CD4-positive, alpha-beta memory T cell (primary cell): Measurements from ENCODE around the gene SAPCD2. TPM values are rescaled to one million over a fixed set of nuclear protein-coding genes. Genes with fewer than 3 reads are reported as not detected.

ENCODE experiments used
- CTCF ChIA-PET: fragments of 350-600 bp; sonication (Branson Sonifier 250); formaldehyde crosslinking; loops from one replicate; lab custom pipeline; 2021; ENCODE audit warnings: inconsistent platforms; ENCODE audit not compliant: partially characterized antibody; lab: Charles Lee
- POLR2A ChIA-PET: fragments of 350-600 bp; sonication (Branson Sonifier 250); formaldehyde crosslinking; loops from one replicate; lab custom pipeline; 2021; ENCODE audit not compliant: partially characterized antibody; lab: Charles Lee
- DNase-seq, 5 donors: peaks; one replicate each; pipeline versions ENCODE4 v3.0.0 to v3.0.0-alpha.2; 2020 to 2022; ENCODE audit warnings: mixed read lengths in 1 of 5
- H3K27ac ChIP-seq: one replicate; pipeline ENCODE4 v1.7.0; 2013; ENCODE audit warnings: low read depth, low read length
- H3K27me3 ChIP-seq: 2 replicates; pipeline ENCODE4 v1.7.0; 2013; ENCODE audit warnings: mild to moderate bottlenecking, low read length, moderate library complexity; ENCODE audit not compliant: insufficient read depth
- H3K36me3 ChIP-seq: 2 replicates; pipeline ENCODE4 v1.7.0; 2013; ENCODE audit warnings: mild to moderate bottlenecking, low read length, moderate library complexity; ENCODE audit not compliant: insufficient read depth
- H3K4me1 ChIP-seq: 2 replicates; pipeline ENCODE4 v1.7.0; 2013; ENCODE audit warnings: mild to moderate bottlenecking, low read length, moderate library complexity; ENCODE audit not compliant: insufficient read depth
- H3K4me3 ChIP-seq, 2 donors: one replicate each; pipeline ENCODE4 v1.7.0; 2013; ENCODE audit warnings: low read length in 2 of 2, mild to moderate bottlenecking in 1 of 2
- H3K9me3 ChIP-seq, 2 donors: one replicate each; pipeline ENCODE4 v1.7.0; 2013; ENCODE audit warnings: low read length in 2 of 2, control low read depth in 1 of 2; ENCODE audit not compliant: control insufficient read depth in 1 of 2
- H3K27ac Mint-ChIP-seq, 7 donors: one replicate each; pipeline ENCODE4 v1.8.0; 2020 to 2021; ENCODE audit warnings: mixed read lengths in 7 of 7, mild to moderate bottlenecking in 6 of 7, inconsistent platforms in 3 of 7, moderate library complexity in 3 of 7
- H3K27me3 Mint-ChIP-seq, 2 donors: one replicate each; pipeline ENCODE4 v1.8.0; 2020 to 2021; ENCODE audit warnings: mixed read lengths in 2 of 2
- H3K36me3 Mint-ChIP-seq, 2 donors: one replicate each; pipeline ENCODE4 v1.8.0; 2020 to 2021; ENCODE audit warnings: mixed read lengths in 2 of 2, inconsistent platforms in 1 of 2, mild to moderate bottlenecking in 1 of 2
- H3K4me1 Mint-ChIP-seq, 4 donors: one replicate each; pipeline ENCODE4 v1.8.0; 2020 to 2021; ENCODE audit warnings: mixed read lengths in 4 of 4, mild to moderate bottlenecking in 1 of 4
- H3K4me3 Mint-ChIP-seq, 8 donors: one replicate each; pipeline ENCODE4 v1.8.0; 2020 to 2021; ENCODE audit warnings: mixed read lengths in 8 of 8, mild to moderate bottlenecking in 7 of 8, moderate library complexity in 6 of 8, inconsistent platforms in 3 of 8
- H3K9me3 Mint-ChIP-seq, 8 donors: one replicate each; pipeline ENCODE4 v1.8.0; 2020 to 2021; ENCODE audit warnings: mixed read lengths in 8 of 8, mild to moderate bottlenecking in 5 of 8, inconsistent platforms in 3 of 8, moderate library complexity in 1 of 8
- intact Hi-C: fragments of 100-400 bp; cut with micrococcal nuclease; formaldehyde crosslinking; loops from one replicate; pipeline ENCODE4 v1.15.1; 2023
- polyA plus RNA-seq, 2 donors: library from polyadenylated mRNA; unstranded; fragments of 300-500 nt; fragmentation: Illumina TruSeq; gene quantifications; one replicate each; pipeline ENCODE4 v1.2.3, GENCODE V29; 2021
- total RNA-seq, 2 experiments: library from RNA; stranded (reverse); gene quantifications; one replicate each; pipeline ENCODE4 v1.2.3, GENCODE V29; 2021

The SAPCD2 gene
- total and polyA plus RNA-seq, 4 experiments from 2014 or later, result 0.09 to 0.15 (median 0.11) TPM

DNA sequence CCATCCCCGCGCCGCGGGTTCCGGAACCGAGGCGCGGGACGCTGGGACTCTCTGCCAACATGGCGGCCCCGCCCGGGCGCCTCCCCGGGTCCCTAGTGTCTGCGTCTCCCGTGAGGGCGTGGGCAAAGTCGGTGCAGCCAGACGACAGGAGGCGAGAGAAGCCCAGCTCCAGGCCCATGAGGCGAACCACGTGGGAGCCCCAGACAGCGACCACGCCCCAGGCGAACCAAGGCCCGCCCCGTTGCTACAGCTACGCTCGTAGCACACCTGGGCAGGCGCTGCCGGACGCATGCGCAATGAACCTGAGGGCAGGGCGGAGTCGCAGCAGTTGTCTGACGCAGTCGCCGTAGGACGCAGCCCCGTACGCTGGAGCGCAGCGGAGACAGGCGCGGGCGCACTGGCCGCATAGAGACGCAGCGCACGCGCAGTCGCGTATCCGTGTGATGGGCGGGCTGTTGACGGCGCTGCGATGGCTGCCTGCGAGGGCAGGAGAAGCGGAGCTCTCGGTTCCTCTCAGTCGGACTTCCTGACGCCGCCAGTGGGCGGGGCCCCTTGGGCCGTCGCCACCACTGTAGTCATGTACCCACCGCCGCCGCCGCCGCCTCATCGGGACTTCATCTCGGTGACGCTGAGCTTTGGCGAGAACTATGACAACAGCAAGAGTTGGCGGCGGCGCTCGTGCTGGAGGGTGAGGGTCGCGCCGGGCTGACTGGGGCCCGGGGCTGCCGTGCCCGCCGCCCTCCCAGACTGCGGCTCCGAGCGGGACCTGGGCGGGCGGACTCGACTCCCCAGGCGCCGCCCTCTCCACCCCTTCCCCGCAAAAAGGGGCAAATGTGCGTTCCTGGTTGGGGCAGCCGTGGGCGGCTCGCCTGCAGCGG is 16.4 kb upstream of the SAPCD2 start, which contains the start of gene MAN1B1:
TSS of gene MAN1B1 (plus strand) at position 455 of the 878 bp plus-strand sequence. CDS start at position 470, 15 bp downstream.
- no peaks in the 10 kb centered on the region for H3K9me3 ChIP-seq
- H3K27ac ChIP-seq, result peak within 1 kb of the TSS; percentile 92
- Mint-ChIP-seq H3K27me3 (no peaks in the 10 kb centered on the region), H3K4me1 (peaks cover 17 to 37% (median 28%) of the 10 kb centered on the region in 4 donors), H3K9me3 (no peaks in the 10 kb centered on the region), H3K27ac (peak within 1 kb of the TSS; percentile 90 to 99 (median 96)), H3K4me3 (peak within 1 kb of the TSS; percentile 88 to 93 (median 90)), H3K36me3 (peaks cover 5 to 25% of the 10 kb centered on the region in 2 donors)
- H3K36me3 ChIP-seq, result peaks cover under 1% of the 10 kb centered on the region
- intact Hi-C loops, result loop anchor here (1.0 to 5.0 kb wide), 7 partner anchors 9 to 239 kb away; partner anchors contain the start of genes ANAPC2, NELFB, PHPT1 and SAPCD2
- ChIA-PET POLR2A (interaction anchor here (0.8 to 4.4 kb wide), 47 partner anchors 9 to 359 kb away, joined by 3 to 86 read pairs (median 5); partner anchors contain the start of genes ABCA2, AJM1, ANAPC2 and CYSRT1), CTCF (interaction anchor here (0.6 to 3.4 kb wide), 14 partner anchors 10 to 293 kb away, joined by 3 to 38 read pairs (median 5); partner anchors contain the start of genes DPP7, SAPCD2, TUBB4B and UAP1L1)
- peak within 1 kb of the TSS; percentile 81 to 82 for H3K4me3 ChIP-seq
- peak; percentile 98 to 100 (median 100) for DNase-seq
- peaks cover 29% of the 10 kb centered on the region for H3K4me1 ChIP-seq
- no peaks in the 10 kb centered on the region for H3K27me3 ChIP-seq

DNA sequence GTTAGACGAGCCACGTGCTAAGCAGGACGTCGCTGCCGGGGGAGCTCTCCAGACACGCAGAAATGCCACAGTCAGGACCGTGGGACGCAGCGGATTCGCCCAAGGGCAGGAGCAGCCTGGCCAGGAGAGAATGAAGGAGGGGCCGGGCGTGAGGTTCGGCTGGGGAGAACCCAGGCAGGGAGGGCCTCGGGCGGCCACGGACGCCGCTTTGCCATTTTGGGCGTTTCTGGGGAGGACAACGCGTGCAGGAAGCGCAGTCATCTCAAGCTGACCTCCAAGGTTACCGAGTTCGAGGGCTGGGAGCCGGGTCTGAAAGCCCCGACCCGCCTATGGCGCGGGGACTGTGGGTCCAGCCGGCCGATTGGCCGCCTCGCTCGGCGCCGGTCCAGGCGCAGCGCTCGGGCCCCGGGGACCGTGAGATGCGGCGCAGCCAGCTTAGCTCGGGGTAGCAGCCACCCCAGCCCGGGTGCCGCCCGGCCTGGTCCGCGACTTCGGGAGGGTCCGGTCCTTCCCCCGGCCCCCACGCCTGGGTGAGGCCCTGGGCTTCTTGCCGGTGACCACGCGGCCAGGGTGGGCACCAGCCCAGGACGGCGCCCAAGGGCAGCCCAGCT is 15.7 kb upstream of the SAPCD2 start:
- peak overlapping the region; percentile 61 to 70 for H3K4me3 ChIP-seq
- peaks cover 5 to 25% of the 10 kb centered on the region in 2 donors for H3K36me3 Mint-ChIP-seq

DNA sequence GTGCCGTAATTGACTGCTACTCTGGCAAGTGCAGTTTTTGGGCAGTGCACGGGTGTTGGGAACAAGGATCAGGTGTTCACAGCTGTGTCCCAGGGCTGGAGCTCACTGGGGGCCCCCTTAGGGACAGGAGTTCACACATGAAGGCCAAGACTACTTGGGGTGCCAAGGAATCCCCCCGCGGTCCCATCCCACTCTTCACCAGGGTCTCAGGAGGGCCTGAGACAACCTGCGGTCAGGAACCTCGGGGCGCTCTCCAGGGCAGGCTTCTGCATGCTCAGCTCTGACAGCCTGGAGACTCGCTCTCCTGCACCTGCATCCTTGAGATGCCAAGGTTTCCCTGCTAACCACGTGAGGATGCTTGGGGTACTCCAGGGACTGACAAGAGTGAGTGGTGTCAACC is 14.2 kb upstream of the SAPCD2 start:
- peak overlapping the region in 2 of 7 donors; percentile 36 to 90 for H3K27ac Mint-ChIP-seq
- Histone ChIP-seq H3K4me1 (peaks cover 29% of the 10 kb centered on the region), H3K4me3 (no peak overlapping the region), H3K36me3 (no peaks in the 10 kb centered on the region), H3K9me3 (no peaks in the 10 kb centered on the region), H3K27ac (no peak overlapping the region), H3K27me3 (no peaks in the 10 kb centered on the region)
- H3K4me1 Mint-ChIP-seq, result peaks cover 20 to 29% (median 25%) of the 10 kb centered on the region in 4 donors
- H3K4me3 Mint-ChIP-seq, result no peak overlapping the region
- ChIA-PET CTCF (interaction anchor here (0.7 to 1.6 kb wide), 3 partner anchors 11 to 109 kb away, joined by 3 to 5 read pairs (median 3); partner anchors contain the start of gene SAPCD2), POLR2A (interaction anchor here (1.0 to 3.9 kb wide), 4 partner anchors 11 to 92 kb away, joined by 3 to 86 read pairs (median 35); partner anchors contain the start of genes PAXX and SAPCD2)
- no peak for DNase-seq
- no peaks in the 10 kb centered on the region for H3K27me3 Mint-ChIP-seq
- H3K36me3 Mint-ChIP-seq, result peaks cover 5 to 26% of the 10 kb centered on the region in 2 donors
- intact Hi-C loops, result no loop called here
- no peaks in the 10 kb centered on the region for H3K9me3 Mint-ChIP-seq

More for the DNA sequence above, 15.7 kb upstream of the SAPCD2 start:
- no peaks in the 10 kb centered on the region for H3K36me3 ChIP-seq
- intact Hi-C loops, result loop anchor here (1.0 to 5.0 kb wide), 7 partner anchors 9 to 239 kb away; partner anchors contain the start of genes ANAPC2, NELFB, PHPT1 and SAPCD2
- peak overlapping the region; percentile 90 to 99 (median 96) for H3K27ac Mint-ChIP-seq
- H3K4me3 Mint-ChIP-seq, result peak overlapping the region; percentile 82 to 93 (median 88)
- ChIA-PET CTCF (interaction anchor here (0.6 to 3.4 kb wide), 13 partner anchors 10 to 292 kb away, joined by 3 to 38 read pairs (median 5); partner anchors contain the start of genes SAPCD2, TUBB4B and UAP1L1), POLR2A (interaction anchor here (0.8 to 4.4 kb wide), 42 partner anchors 9 to 358 kb away, joined by 3 to 86 read pairs (median 6); partner anchors contain the start of genes ABCA2, AJM1, ANAPC2 and CYSRT1)
- H3K9me3 Mint-ChIP-seq, result no peaks in the 10 kb centered on the region
- H3K27me3 ChIP-seq, result no peaks in the 10 kb centered on the region
- no peaks in the 10 kb centered on the region for H3K9me3 ChIP-seq
- no peaks in the 10 kb centered on the region for H3K27me3 Mint-ChIP-seq
- peak overlapping the region; percentile 92 for H3K27ac ChIP-seq
- H3K4me1 Mint-ChIP-seq, result peaks cover 17 to 37% (median 28%) of the 10 kb centered on the region in 4 donors
- H3K4me1 ChIP-seq, result peaks cover 29% of the 10 kb centered on the region
- DNase-seq, result peak in 2 of 5 donors; percentile 19 to 24

DNA sequence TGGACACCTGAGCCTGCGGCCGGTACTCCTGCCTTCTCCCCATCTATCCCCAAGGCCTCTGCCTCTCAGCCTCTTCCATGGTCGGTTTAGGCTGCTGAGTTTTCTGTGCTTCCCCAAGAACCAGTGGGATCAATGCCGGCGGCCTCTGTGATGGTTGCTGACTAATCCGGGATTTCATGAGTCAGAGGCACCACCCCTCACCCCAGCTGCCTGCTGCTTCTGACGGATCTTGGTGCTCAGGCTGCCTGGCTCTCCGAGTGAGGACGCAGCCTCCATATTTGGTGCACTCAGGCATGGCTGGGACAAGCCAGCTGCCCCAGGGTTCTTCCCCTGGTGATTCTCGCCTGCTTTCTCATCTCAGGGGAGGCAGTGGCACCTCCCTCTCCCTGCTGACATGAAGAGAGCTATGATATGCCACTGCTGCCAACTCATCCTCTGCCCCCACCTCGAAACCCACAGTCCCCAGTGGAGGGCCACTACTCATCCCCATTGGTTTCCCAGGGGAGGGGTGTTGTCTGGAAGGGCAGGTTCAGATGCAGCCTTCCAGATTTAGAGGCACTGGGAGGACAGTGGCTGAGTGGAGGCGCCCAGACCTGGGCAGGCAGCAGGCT is 13.1 kb upstream of the SAPCD2 start:
- peaks cover 15 to 25% (median 18%) of the 10 kb centered on the region in 4 donors for H3K4me1 Mint-ChIP-seq
- peak overlapping the region in 1 of 7 donors; percentile 48 for H3K27ac Mint-ChIP-seq
- H3K27ac ChIP-seq, result no peak overlapping the region
- no peaks in the 10 kb centered on the region for H3K9me3 Mint-ChIP-seq
- H3K27me3 Mint-ChIP-seq, result no peaks in the 10 kb centered on the region
- H3K4me3 ChIP-seq, result no peak overlapping the region
- H3K36me3 Mint-ChIP-seq, result peaks cover 0 to 17% of the 10 kb centered on the region in 2 donors
- no peaks in the 10 kb centered on the region for H3K9me3 ChIP-seq
- CTCF ChIA-PET, result interaction anchor here (0.6 to 1.6 kb wide), 4 partner anchors 12 to 153 kb away, joined by 3 to 5 read pairs (median 4); no protein-coding TSS in a partner anchor
- H3K36me3 ChIP-seq, result no peaks in the 10 kb centered on the region
- H3K27me3 ChIP-seq, result no peaks in the 10 kb centered on the region
- POLR2A ChIA-PET, result interaction anchor here (0.8 to 3.9 kb wide), 4 partner anchors 13 to 53 kb away, joined by 3 to 66 read pairs (median 3); partner anchors contain the start of gene SAPCD2
- H3K4me3 Mint-ChIP-seq, result peak overlapping the region in 1 of 8 donors; percentile 20
- intact Hi-C loops, result no loop called here
- peaks cover 28% of the 10 kb centered on the region for H3K4me1 ChIP-seq
- DNase-seq, result no peak

DNA sequence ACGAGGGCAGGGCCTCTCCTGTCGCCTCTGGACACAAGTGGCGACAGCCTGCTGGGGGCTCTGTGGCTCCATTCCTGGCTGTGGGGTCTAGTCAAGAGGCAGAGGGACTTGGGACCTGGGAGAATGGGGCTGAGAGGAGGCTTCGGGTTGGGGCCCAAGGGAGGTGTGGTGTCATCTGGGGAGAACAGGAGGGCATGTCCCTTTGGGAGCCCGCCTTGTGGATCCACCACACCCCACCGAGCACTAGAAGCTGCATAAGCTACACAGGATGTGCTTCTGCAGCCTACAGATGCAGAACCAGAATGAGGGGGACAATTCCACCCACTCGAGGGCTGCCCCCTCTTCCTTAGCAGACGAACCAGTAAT is 12.6 kb upstream of the SAPCD2 start:
- Mint-ChIP-seq H3K4me1 (peaks cover 10 to 19% (median 14%) of the 10 kb centered on the region in 4 donors), H3K36me3 (peaks cover 0 to 12% of the 10 kb centered on the region in 2 donors), H3K27me3 (no peaks in the 10 kb centered on the region), H3K4me3 (no peak overlapping the region), H3K27ac (no peak overlapping the region), H3K9me3 (no peaks in the 10 kb centered on the region)
- Histone ChIP-seq H3K4me1 (peaks cover 27% of the 10 kb centered on the region), H3K27ac (no peak overlapping the region), H3K4me3 (no peak overlapping the region), H3K9me3 (no peaks in the 10 kb centered on the region), H3K27me3 (no peaks in the 10 kb centered on the region), H3K36me3 (no peaks in the 10 kb centered on the region)
- CTCF ChIA-PET, result interaction anchor here (1.0 to 1.5 kb wide), 2 partner anchors 19 to 154 kb away, joined by 3 to 4 read pairs; no protein-coding TSS in a partner anchor
- intact Hi-C loops, result no loop called here
- POLR2A ChIA-PET, result interaction anchor here (1.1 kb wide), 1 partner anchor 13 kb away, joined by 3 read pairs; the partner anchor contains the start of gene SAPCD2
- DNase-seq, result no peak
